ENCODE measurements around the gene STBD1. TPM values are rescaled to one million over a fixed set of nuclear protein-coding genes. Genes with fewer than 3 reads are reported as not detected.

STBD1 gene
- 6.5 to 7.1 TPM (median 6.9 TPM) in 5 replicates for total RNA-seq (2022; extraction: Qiagen RNA extraction; ENCODE audit: low read depth)

GRCh38 chr4:76305971-76306881, at the start of gene STBD1:
Gene STBD1, plus strand, starts transcription at chr4:76306733. Its CDS starts 37 bp downstream, at chr4:76306770.

Other genes starting within 250 kb of the STBD1 start
- not detected in 5 replicates for gene ART3, start 232.0 kb upstream of the STBD1 start, total RNA-seq (2022; extraction: Qiagen RNA extraction; ENCODE audit: low read depth)
- 28.7 to 43.7 TPM (median 30.7 TPM) in 5 replicates for gene NUP54, start 158.3 kb upstream of the STBD1 start, total RNA-seq (2022; extraction: Qiagen RNA extraction; ENCODE audit: low read depth)
- gene SCARB2, start 92.9 kb upstream of the STBD1 start, total RNA-seq (2022; extraction: Qiagen RNA extraction; ENCODE audit: low read depth), result 44.4 to 56.8 TPM (median 54.5 TPM) in 5 replicates
- 0.13 to 0.59 TPM (median 0.14 TPM) in 3 of 5 replicates, not detected in the others for gene FAM47E, start 55.0 kb upstream of the STBD1 start, total RNA-seq (2022; extraction: Qiagen RNA extraction; ENCODE audit: low read depth)
- gene CCDC158, start 114.4 kb downstream of the STBD1 start, total RNA-seq (2022; extraction: Qiagen RNA extraction; ENCODE audit: low read depth), result 0.02 to 0.03 TPM in 2 of 5 replicates, not detected in the others
- gene SHROOM3, start 128.5 kb downstream of the STBD1 start, total RNA-seq (2022; extraction: Qiagen RNA extraction; ENCODE audit: low read depth), result 3.6 to 5.6 TPM (median 5.0 TPM) in 5 replicates

Measured in A549 treated with DMSO at 1 μM for 4 hours (cell line).